H1 (cell line): ENCODE data around the gene C12orf76. TPM values are rescaled to one million over a fixed set of nuclear protein-coding genes. Genes with fewer than 3 reads are reported as not detected.

Experiments used
- CTCF ChIA-PET: fragments of 300-600 bp; sonication (Branson Sonifier 250); formaldehyde crosslinking; loops from one replicate; lab custom pipeline; 2021; ENCODE audit not compliant: partially characterized antibody; lab: Charles Lee
- POLR2A ChIA-PET: fragments of 300-600 bp; sonication (Branson Sonifier 250); formaldehyde crosslinking; loops from one replicate; lab custom pipeline; 2021; ENCODE audit warnings: inconsistent platforms; ENCODE audit not compliant: partially characterized antibody; lab: Charles Lee
- DNase-seq, 2 experiments: peaks; one replicate each; pipeline versions ENCODE4 v3.0.0 to v3.0.0-alpha.2; 2010 to 2022; ENCODE audit warnings: low spot score in 2 of 2, low read depth in 1 of 2, mixed read lengths in 1 of 2
- FAIRE-seq: peaks from 2 replicates; lab custom pipeline; 2011; peaks lifted over from hg19 to GRCh38; lab: Jason Lieb, UNC
- H2AFZ ChIP-seq: 2 replicates; pipeline ENCODE4 v1.8.1; 2012; ENCODE audit warnings: low read length, inconsistent platforms
- H2AK5ac ChIP-seq: 2 replicates; pipeline ENCODE4 v1.6.1; 2013; ENCODE audit warnings: low read depth, low read length
- H2BK120ac ChIP-seq: replicated peaks from 2 replicates; pipeline ENCODE3; 2013; ENCODE audit warnings: low read depth, low read length, inconsistent platforms
- H2BK12ac ChIP-seq: 2 replicates; pipeline ENCODE4 v1.6.1; 2013; ENCODE audit warnings: low read depth, low read length
- H2BK15ac ChIP-seq: 2 replicates; pipeline ENCODE4 v1.6.1; 2013; ENCODE audit warnings: low read length
- H2BK20ac ChIP-seq: 2 replicates; pipeline ENCODE4 v1.6.1; 2013; ENCODE audit warnings: low read length
- H2BK5ac ChIP-seq: 2 replicates; pipeline ENCODE4 v1.6.1; 2013; ENCODE audit warnings: low read depth, low read length
- H3K14ac ChIP-seq: 2 replicates; pipeline ENCODE4 v1.6.1; 2013; ENCODE audit warnings: inconsistent platforms; ENCODE audit not compliant: insufficient read length
- H3K18ac ChIP-seq: 2 replicates; pipeline ENCODE4 v1.6.1; 2013; ENCODE audit warnings: low read length; ENCODE audit errors: extremely low read depth
- H3K23ac ChIP-seq: 2 replicates; pipeline ENCODE4 v1.6.1; 2013; ENCODE audit warnings: inconsistent platforms; ENCODE audit not compliant: insufficient read length
- H3K23me2 ChIP-seq: 2 replicates; pipeline ENCODE4 v1.6.1; 2013; ENCODE audit warnings: low read depth, low read length
- H3K27ac ChIP-seq: 2 replicates; pipeline ENCODE4 v1.6.1; 2011; ENCODE audit warnings: low read depth, low read length, inconsistent platforms
- H3K27me3 ChIP-seq, 4 experiments: replicated peaks in 1 of 4; 1 replicate in 1 of 4; 2 replicates in 3 of 4; pipeline versions ENCODE4 v1.6.1 to v1.8.1; 2011 to 2013; ENCODE audit warnings: low read length in 3 of 4, mild to moderate bottlenecking in 3 of 4, inconsistent platforms in 2 of 4, mixed read lengths in 2 of 4, moderate library complexity in 1 of 4; ENCODE audit not compliant: control insufficient read depth in 3 of 4, insufficient read depth in 3 of 4; ENCODE audit errors: extremely low read depth in 1 of 4
- H3K36me3 ChIP-seq, 4 experiments: 2 replicates each; pipeline versions ENCODE4 v1.6.1 to v1.8.1; 2011 to 2013; ENCODE audit warnings: mild to moderate bottlenecking in 4 of 4, low read length in 3 of 4, moderate library complexity in 2 of 4, control low read depth in 1 of 4, inconsistent platforms in 1 of 4; ENCODE audit not compliant: insufficient read depth in 4 of 4, control insufficient read depth in 2 of 4
- H3K4ac ChIP-seq: replicated peaks from 2 replicates; pipeline ENCODE3; 2013; ENCODE audit warnings: low read length, low read depth, mixed read lengths, inconsistent platforms; ENCODE audit not compliant: insufficient read length
- H3K4me1 ChIP-seq, 4 experiments: replicated peaks in 1 of 4; 1 replicate in 1 of 4; 2 replicates in 3 of 4; pipeline versions ENCODE4 v1.6.1 to v1.8.1; 2011 to 2013; ENCODE audit warnings: low read length in 3 of 4, inconsistent platforms in 2 of 4, mixed read lengths in 1 of 4; ENCODE audit not compliant: insufficient read depth in 4 of 4, control insufficient read depth in 3 of 4
- H3K4me2 ChIP-seq, 2 experiments: 2 replicates each; pipeline versions ENCODE4 v1.6.1 to v1.8.1; 2011 to 2013; ENCODE audit warnings: low read depth in 2 of 2, low read length in 2 of 2, control low read depth in 1 of 2, inconsistent platforms in 1 of 2, mild to moderate bottlenecking in 1 of 2; ENCODE audit not compliant: insufficient read depth in 1 of 2
- H3K4me3 ChIP-seq, 4 experiments: fragments of 200-600, 300-600 bp in 1 of 4; sonication (generic), shearing (Covaris generic), sonication (Bioruptor Twin) in 1 of 4; 2 replicates each; pipeline versions ENCODE4 v1.5.1 to v1.8.1; 2011 to 2016; ENCODE audit warnings: low read length in 4 of 4, low read depth in 3 of 4, control low read depth in 2 of 4, inconsistent platforms in 2 of 4, mild to moderate bottlenecking in 2 of 4, mixed read lengths in 1 of 4, moderate library complexity in 1 of 4; ENCODE audit not compliant: insufficient read depth in 2 of 4; ENCODE audit errors: extremely low read depth in 1 of 4
- H3K56ac ChIP-seq: replicated peaks from 2 replicates; pipeline ENCODE3; 2013; ENCODE audit warnings: low read depth, mild to moderate bottlenecking, mixed read lengths, low read length, inconsistent platforms; ENCODE audit not compliant: insufficient read length
- H3K79me1 ChIP-seq: 2 replicates; pipeline ENCODE4 v1.6.1; 2013; ENCODE audit warnings: low read depth, low read length, control low read depth
- H3K79me2 ChIP-seq, 2 experiments: 2 replicates each; pipeline versions ENCODE4 v1.6.1 to v1.8.1; 2012 to 2013; ENCODE audit warnings: low read length in 2 of 2, mild to moderate bottlenecking in 2 of 2, inconsistent platforms in 1 of 2; ENCODE audit not compliant: insufficient read depth in 2 of 2, control insufficient read depth in 1 of 2
- H3K9ac ChIP-seq, 4 experiments: replicated peaks in 1 of 4; 1 replicate in 1 of 4; 2 replicates in 3 of 4; pipeline versions ENCODE4 v1.6.1 to v1.8.1; 2011 to 2013; ENCODE audit warnings: low read depth in 3 of 4, low read length in 3 of 4, control low read depth in 2 of 4, mild to moderate bottlenecking in 2 of 4, moderate library complexity in 2 of 4, inconsistent platforms in 1 of 4; ENCODE audit errors: extremely low read depth in 1 of 4
- H3K9me3 ChIP-seq, 2 experiments: 2 replicates each; pipeline versions ENCODE4 v1.6.1 to v1.8.1; 2012 to 2013; ENCODE audit warnings: mild to moderate bottlenecking in 2 of 2, moderate library complexity in 2 of 2, control low read depth in 1 of 2, inconsistent platforms in 1 of 2, low read depth in 1 of 2, low read length in 1 of 2, mixed read lengths in 1 of 2; ENCODE audit not compliant: insufficient read depth in 2 of 2
- H4K20me1 ChIP-seq, 2 experiments: replicated peaks in 1 of 2; 2 replicates each; pipeline versions ENCODE3 to v1.8.1; 2011 to 2013; ENCODE audit warnings: inconsistent platforms in 2 of 2, low read length in 2 of 2, mild to moderate bottlenecking in 1 of 2; ENCODE audit not compliant: insufficient read depth in 2 of 2, control insufficient read depth in 1 of 2
- H4K5ac ChIP-seq: 2 replicates; pipeline ENCODE4 v1.6.1; 2013; ENCODE audit warnings: low read length, low read depth, mixed read lengths, inconsistent platforms; ENCODE audit not compliant: insufficient read length
- H4K8ac ChIP-seq: 2 replicates; pipeline ENCODE4 v1.8.0; 2013; ENCODE audit warnings: mild to moderate bottlenecking, moderate library complexity, low read length, inconsistent platforms; ENCODE audit not compliant: insufficient read depth; ENCODE audit errors: extremely low read depth
- H4K91ac ChIP-seq: replicated peaks from 2 replicates; pipeline ENCODE3; 2013; ENCODE audit warnings: low read length, mixed read lengths, inconsistent platforms; ENCODE audit not compliant: insufficient read length
- CHD1 ChIP-seq: IDR thresholded peaks from 2 replicates; pipeline ENCODE4 v1.6.1; 2012; ENCODE audit warnings: low read depth, low read length, improper control_type of control experiment
- EZH2 ChIP-seq: fragments of 200-600 bp; sonication (generic); IDR thresholded peaks from 2 replicates; pipeline ENCODE4 v1.7.1; 2012; ENCODE audit warnings: low read depth, mild to moderate bottlenecking, moderate library complexity, low read length, inconsistent platforms; ENCODE audit not compliant: severe bottlenecking
- HDAC6 ChIP-seq: IDR thresholded peaks from one replicate; pipeline ENCODE4 v1.7.1; 2012; ENCODE audit warnings: low read depth, mild to moderate bottlenecking, inconsistent platforms, low read length, moderate library complexity
- JUN ChIP-seq: IDR thresholded peaks from 2 replicates; pipeline ENCODE4 v1.6.1; 2011; ENCODE audit warnings: low read depth, mild to moderate bottlenecking, improper control_type of control experiment, low read length
- JUND ChIP-seq: IDR thresholded peaks from 2 replicates; pipeline ENCODE4 v1.6.1; 2011; ENCODE audit warnings: mild to moderate bottlenecking, improper control_type of control experiment, low read length
- POLR2AphosphoS5 ChIP-seq: IDR thresholded peaks from 2 replicates; pipeline ENCODE4 v1.6.1; 2011; ENCODE audit warnings: low read depth, low read length
- SRF ChIP-seq: IDR thresholded peaks from 2 replicates; pipeline ENCODE4 v1.6.1; 2011; ENCODE audit warnings: mild to moderate bottlenecking, low read depth, low read length, moderate library complexity
- TCF12 ChIP-seq: IDR thresholded peaks from 2 replicates; pipeline ENCODE4 v1.6.1; 2011; ENCODE audit warnings: low read depth, mild to moderate bottlenecking, low read length
- TEAD4 ChIP-seq: IDR thresholded peaks from 2 replicates; pipeline ENCODE4 v1.6.1; 2012; ENCODE audit warnings: low read depth, low read length, inconsistent platforms, mixed read lengths
- WGBS, 2 experiments: shearing (Covaris generic) in 1 of 2; methylation state at CpG; one replicate each; pipeline versions ENCODE4 v1.1.6 to v1.1.7; 2013 to 2015; ENCODE audit warnings: low lambda C conversion rate in 2 of 2, mixed read lengths in 2 of 2, inconsistent platforms in 1 of 2, low coverage in 1 of 2, missing lambda C conversion rate in 1 of 2; ENCODE audit not compliant: insufficient replicate concordance in 2 of 2, insufficient coverage in 1 of 2, insufficient read length in 1 of 2; ENCODE audit errors: extremely low coverage in 1 of 2, missing lambda C conversion rate in 1 of 2; 5-methylcytosine and 5-hydroxymethylcytosine counted together
- polyA plus RNA-seq, 7 experiments: library from polyadenylated mRNA; depleted of rRNA in 3 of 7; stranded (reverse) in 5 of 7; unstranded in 2 of 7; fragments of >200 nt in 5 of 7; fragments of 200-250 nt in 2 of 7; gene quantifications; 1 replicate in 5 of 7; 2 replicates in 1 of 7; 4 replicates in 1 of 7; pipeline versions ENCODE4 v1.2.1 to v1.2.3, GENCODE V29; 2011 to 2013; ENCODE audit warnings: missing spikeins in 2 of 7, mixed read lengths in 2 of 7
- total RNA-seq: library from RNA; stranded (reverse); fragmentation: NEBNext Ultra II Directional; extraction: Animal tissue kit (Norgen Biotek cat#: 25700); gene quantifications from 2 replicates; pipeline ENCODE4 v1.2.1, GENCODE V29; 2021
- TF ChIP-seq, protein P1 (sequence below): IDR thresholded peaks from 2 replicates; pipeline ENCODE4 v1.6.1; 2012; ENCODE audit warnings: low read length, inconsistent platforms

Gene C12orf76
- total and polyA plus RNA-seq, 2 of the 8 experiments (the other 6 are each of a cell fraction or from before 2014, with no cell fraction given): 14.4 to 18.6 TPM

DNA sequence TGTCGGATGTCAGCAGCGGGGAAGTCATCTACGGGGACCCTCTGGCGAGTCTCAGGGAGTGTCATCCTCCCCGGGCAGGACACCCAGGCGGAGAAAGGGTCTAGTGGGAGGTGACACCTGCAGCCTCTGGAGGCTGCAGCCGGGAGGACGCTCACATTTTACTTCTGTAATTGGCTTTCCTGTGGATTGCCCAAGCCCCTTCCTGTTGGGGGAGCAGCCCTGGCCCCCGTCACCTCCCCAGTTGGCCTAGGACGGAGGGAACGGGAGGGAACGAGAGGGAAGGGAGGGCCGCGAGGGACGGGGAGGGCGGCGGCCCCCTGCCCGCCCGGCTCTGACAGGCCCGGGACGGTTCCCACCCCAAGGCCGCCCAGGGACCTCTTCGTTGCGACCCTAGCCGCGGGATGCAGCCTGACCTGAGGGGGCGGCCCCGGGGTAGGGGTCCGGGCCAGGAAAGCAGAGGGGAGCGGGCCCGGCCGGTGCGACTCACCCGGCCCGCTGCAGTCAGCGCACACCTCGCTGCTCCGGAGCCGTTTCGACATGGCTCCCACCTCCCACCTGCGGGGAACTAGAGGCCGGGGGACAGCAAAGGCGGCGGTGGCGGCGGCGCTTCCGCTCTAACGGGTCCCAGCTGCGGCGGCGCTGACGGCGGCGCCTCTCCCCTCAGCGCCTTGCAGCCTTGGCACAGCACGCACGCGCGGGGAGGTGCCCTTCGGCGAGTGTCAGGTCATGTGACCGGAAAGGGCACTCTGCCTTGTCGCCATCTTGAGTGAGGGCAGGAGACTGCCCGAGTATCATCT, 52.4 kb downstream of the C12orf76 start, which contains the start of gene GIT2:
Gene GIT2 (minus strand): TSS at position 683 of the 797 bp plus-strand sequence. CDS start 144 bp downstream, at position 539.
- peak within 1 kb of the TSS; percentile 75 for H4K5ac ChIP-seq
- peaks cover 0 to 16% of the 10 kb centered on the region in 2 experiments; a peak in 2 of 4 replicates for H3K79me2 ChIP-seq
- peak within 1 kb of the TSS; percentile 35 for H3K56ac ChIP-seq
- H2BK15ac ChIP-seq: 0 out of 2 replicates have a peak within 1 kb of the TSS, but pooled peaks have one; percentile 83
- peak within 1 kb of the TSS; percentile 36 for H3K4ac ChIP-seq
- no peak within 1 kb of the TSS for H2BK20ac ChIP-seq
- H4K20me1 ChIP-seq: peaks cover 0 to 3% of the 10 kb centered on the region in 2 experiments
- H2AK5ac ChIP-seq: no peak within 1 kb of the TSS
- peak within 1 kb of the TSS; percentile 77 to 79 for H3K4me2 ChIP-seq
- peak within 1 kb of the TSS; percentile 22 to 68 (median 34); a peak in 3 of 7 replicates for H3K9ac ChIP-seq
- no peak within 1 kb of the TSS for H2BK12ac ChIP-seq
- H3K18ac ChIP-seq: no peak within 1 kb of the TSS
- 0 out of 8 replicates have a peak, but pooled peaks cover 0 to 2% (median 0%) of the 10 kb centered on the region in 4 experiments for H3K36me3 ChIP-seq
- no peaks in the 10 kb centered on the region; the same call in 1 of the 2 replicates for H3K79me1 ChIP-seq
- H2BK120ac ChIP-seq: peak within 1 kb of the TSS; percentile 18
- FAIRE-seq: no peak
- H4K91ac ChIP-seq: no peak within 1 kb of the TSS
- peak; percentile 71 to 90 for DNase-seq
- ChIA-PET CTCF (no interaction called here), POLR2A (no interaction called here)
- no peaks in the 10 kb centered on the region for H3K9me3 ChIP-seq
- peaks cover 17% of the 10 kb centered on the region for H3K23me2 ChIP-seq
- WGBS, 2 experiments: 2% methylated on average over 40 of the region's 65 CpGs; no CpG with 5 or more reads in 1 of the 2 experiments
- no peak within 1 kb of the TSS for H3K14ac ChIP-seq
- peaks cover 2 to 8% (median 4%) of the 10 kb centered on the region in 4 experiments; a peak in 5 of 7 replicates for H3K4me1 ChIP-seq
- peak within 1 kb of the TSS; percentile 4; the same call in 1 of the 2 replicates for H4K8ac ChIP-seq
- H3K23ac ChIP-seq: no peak within 1 kb of the TSS
- peak within 1 kb of the TSS; percentile 53; the same call in 1 of the 2 replicates for H3K27ac ChIP-seq
- H2BK5ac ChIP-seq: no peak within 1 kb of the TSS
- H2AFZ ChIP-seq: peak within 1 kb of the TSS; percentile 97
- H3K27me3 ChIP-seq: peaks cover 0 to 9% (median 7%) of the 10 kb centered on the region in 4 experiments; a peak in 5 of 7 replicates
- peak within 1 kb of the TSS; percentile 81 to 84 (median 82) for H3K4me3 ChIP-seq
- TF ChIP-seq CHD1 (no peak), POLR2AphosphoS5 (no peak), EZH2 (no peak), TEAD4 (0 out of 2 replicates have a peak, but pooled peaks have one; percentile 1), SRF (no peak), JUN (no peak), HDAC6 (no peak), TCF12 (no peak), JUND (no peak)
- TF ChIP-seq, protein P1, sequence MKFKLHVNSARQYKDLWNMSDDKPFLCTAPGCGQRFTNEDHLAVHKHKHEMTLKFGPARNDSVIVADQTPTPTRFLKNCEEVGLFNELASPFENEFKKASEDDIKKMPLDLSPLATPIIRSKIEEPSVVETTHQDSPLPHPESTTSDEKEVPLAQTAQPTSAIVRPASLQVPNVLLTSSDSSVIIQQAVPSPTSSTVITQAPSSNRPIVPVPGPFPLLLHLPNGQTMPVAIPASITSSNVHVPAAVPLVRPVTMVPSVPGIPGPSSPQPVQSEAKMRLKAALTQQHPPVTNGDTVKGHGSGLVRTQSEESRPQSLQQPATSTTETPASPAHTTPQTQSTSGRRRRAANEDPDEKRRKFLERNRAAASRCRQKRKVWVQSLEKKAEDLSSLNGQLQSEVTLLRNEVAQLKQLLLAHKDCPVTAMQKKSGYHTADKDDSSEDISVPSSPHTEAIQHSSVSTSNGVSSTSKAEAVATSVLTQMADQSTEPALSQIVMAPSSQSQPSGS: no peak
